Liver (tissue), 9 donors: ENCODE data around the gene PAK1IP1. TPM values are rescaled to one million over a fixed set of nuclear protein-coding genes. Genes with fewer than 3 reads are reported as not detected.

ENCODE experiments used
- DNase-seq: peaks from one replicate; pipeline ENCODE4 v3.0.0-alpha.2; 2017; ENCODE audit warnings: low spot score
- H3K27ac ChIP-seq, 2 donors: one replicate each; pipeline ENCODE4 v1.7.0; 2013; ENCODE audit warnings: inconsistent platforms in 2 of 2, low read length in 2 of 2, control low read depth in 1 of 2, low read depth in 1 of 2, mild to moderate bottlenecking in 1 of 2
- H3K27me3 ChIP-seq, 4 donors: one replicate each; pipeline versions ENCODE4 v1.6.1 to v1.7.0; 2013; ENCODE audit warnings: low read length in 3 of 4, inconsistent platforms in 1 of 4, mild to moderate bottlenecking in 1 of 4, moderate library complexity in 1 of 4; ENCODE audit not compliant: control insufficient read depth in 4 of 4, insufficient read depth in 4 of 4
- H3K36me3 ChIP-seq, 4 donors: one replicate each; pipeline versions ENCODE4 v1.6.1 to v1.7.0; 2013; ENCODE audit warnings: low read length in 3 of 4, mild to moderate bottlenecking in 3 of 4, low read depth in 1 of 4, moderate library complexity in 1 of 4; ENCODE audit not compliant: control insufficient read depth in 4 of 4, insufficient read depth in 3 of 4
- H3K4me1 ChIP-seq, 4 donors: one replicate each; pipeline versions ENCODE4 v1.6.1 to v1.7.0; 2013; ENCODE audit warnings: low read length in 3 of 4, mild to moderate bottlenecking in 3 of 4, moderate library complexity in 1 of 4; ENCODE audit not compliant: control insufficient read depth in 4 of 4, insufficient read depth in 4 of 4
- H3K4me3 ChIP-seq, 3 donors: one replicate each; pipeline versions ENCODE4 v1.6.1 to v1.7.0; 2013; ENCODE audit warnings: low read length in 3 of 3, control low read depth in 1 of 3, low read depth in 1 of 3, mild to moderate bottlenecking in 1 of 3
- H3K9ac ChIP-seq, 2 donors: one replicate each; pipeline ENCODE4 v1.7.0; 2013; ENCODE audit warnings: low read length in 2 of 2, mild to moderate bottlenecking in 2 of 2, moderate library complexity in 2 of 2, control low read depth in 1 of 2, low read depth in 1 of 2
- H3K9me3 ChIP-seq, 4 donors: one replicate each; pipeline versions ENCODE4 v1.6.1 to v1.7.0; 2013; ENCODE audit warnings: low read length in 3 of 4; ENCODE audit not compliant: control insufficient read depth in 4 of 4
- EGR1 ChIP-seq, 2 donors: IDR thresholded peaks; 2 replicates each; pipeline ENCODE4 v1.6.1; 2016 to 2018; ENCODE audit warnings: antibody characterized with exemption in 2 of 2, low read depth in 2 of 2
- FOXA2 ChIP-seq: IDR thresholded peaks from 2 replicates; pipeline ENCODE4 v1.6.1; 2016; ENCODE audit warnings: antibody characterized with exemption
- GABPA ChIP-seq, 2 donors: IDR thresholded peaks in 1 of 2; conservative IDR thresholded peaks in 1 of 2; 2 replicates each; pipeline ENCODE4 v1.6.1; 2016; ENCODE audit warnings: antibody characterized with exemption in 2 of 2, mild to moderate bottlenecking in 1 of 2, moderate library complexity in 1 of 2
- HNF4G ChIP-seq: IDR thresholded peaks from 2 replicates; pipeline ENCODE4 v1.6.1; 2016; ENCODE audit warnings: antibody characterized with exemption
- JUND ChIP-seq, 2 donors: IDR thresholded peaks; 2 replicates each; pipeline ENCODE4 v1.6.1; 2016; ENCODE audit warnings: antibody characterized with exemption in 2 of 2
- NR2F2 ChIP-seq: IDR thresholded peaks from 2 replicates; pipeline ENCODE4 v1.6.1; 2016; ENCODE audit warnings: antibody characterized with exemption
- RXRA ChIP-seq, 2 donors: IDR thresholded peaks; 2 replicates each; pipeline ENCODE4 v1.6.1; 2017 to 2018; ENCODE audit warnings: antibody characterized with exemption in 2 of 2, mild to moderate bottlenecking in 1 of 2
- SP1 ChIP-seq: IDR thresholded peaks from 2 replicates; pipeline ENCODE4 v1.6.1; 2018; ENCODE audit warnings: antibody characterized with exemption, mild to moderate bottlenecking
- TAF1 ChIP-seq: conservative IDR thresholded peaks from 2 replicates; pipeline ENCODE4 v1.6.1; 2016; ENCODE audit warnings: antibody characterized with exemption, mild to moderate bottlenecking
- WGBS: extraction: QIAGEN DNeasy Blood & Tissue Kit; methylation state at CpG from one replicate; pipeline ENCODE4 v1.1.7; 2013; 5-methylcytosine and 5-hydroxymethylcytosine counted together
- polyA plus RNA-seq, 2 donors: library from polyadenylated mRNA; stranded (reverse) in 1 of 2; unstranded in 1 of 2; fragments of 200-250 nt in 1 of 2; fragments of >200 nt in 1 of 2; fragmentation: Nextera tagmentation in 1 of 2; extraction: Ambion mirVana in 1 of 2; gene quantifications; one replicate each; pipeline versions ENCODE4 v1.2.1 to v1.2.3, GENCODE V29; 2013 to 2015
- total RNA-seq, 2 donors: library from RNA; depleted of rRNA; stranded (reverse); fragments of >200 nt; gene quantifications; one replicate each; pipeline ENCODE4 v1.2.3, GENCODE V29; 2014
- TF ChIP-seq, protein P1 (sequence below): IDR thresholded peaks from 2 replicates; pipeline ENCODE4 v1.6.1; 2016; ENCODE audit warnings: antibody characterized with exemption
- TF ChIP-seq, protein P2 (sequence below): IDR thresholded peaks from 2 replicates; pipeline ENCODE4 v1.6.1; 2016; ENCODE audit warnings: antibody characterized with exemption, mild to moderate bottlenecking
- TF ChIP-seq, protein P3 (sequence below): IDR thresholded peaks from 2 replicates; pipeline ENCODE4 v1.6.1; 2016; ENCODE audit warnings: antibody characterized with exemption
- TF ChIP-seq, protein P4 (sequence below): fragments of 150-350 bp; IDR thresholded peaks from 2 replicates; pipeline ENCODE4 v1.5.1; 2017; ENCODE audit warnings: improper control_type of control experiment, low read depth, low read length; ENCODE audit not compliant: missing input control
- donor health status: healthy.
- donor health status: healthy.
- donor health status: healthy.
- donor health status: healthy.
- donor health status: healthy.

Gene PAK1IP1
- total and polyA plus RNA-seq, 4 donors, result 6.0 to 10.8 (median 7.7) TPM

DNA sequence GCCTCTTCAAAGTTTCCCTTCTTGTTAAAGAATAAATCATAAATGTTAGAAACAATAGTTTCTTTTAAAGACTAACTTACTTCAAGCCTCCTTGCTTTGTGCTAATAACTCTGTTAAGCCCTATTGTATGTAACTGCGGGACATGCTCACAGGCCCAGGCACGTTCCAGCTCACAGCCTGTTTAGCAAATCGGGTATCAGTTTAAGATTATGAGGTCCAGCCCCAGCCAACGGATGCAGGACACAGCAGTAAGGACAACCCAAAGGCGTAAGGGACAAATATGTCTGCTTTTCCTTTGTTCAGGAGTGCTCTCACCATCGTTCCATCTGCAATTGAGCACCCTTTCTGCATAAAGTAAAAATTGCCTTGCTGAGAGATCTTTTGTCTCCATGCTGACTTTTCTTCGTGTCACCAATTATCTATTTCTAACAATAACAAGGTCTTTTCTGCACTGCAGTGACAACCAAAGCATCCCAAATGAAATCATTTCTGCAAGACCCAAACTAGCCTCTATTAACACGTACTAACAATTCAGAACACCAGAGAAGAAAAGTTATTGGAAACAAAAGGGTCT lies 1.7 kb upstream of the PAK1IP1 start:
- H3K9ac ChIP-seq, result no peak overlapping the region
- DNase-seq, result no peak

DNA sequence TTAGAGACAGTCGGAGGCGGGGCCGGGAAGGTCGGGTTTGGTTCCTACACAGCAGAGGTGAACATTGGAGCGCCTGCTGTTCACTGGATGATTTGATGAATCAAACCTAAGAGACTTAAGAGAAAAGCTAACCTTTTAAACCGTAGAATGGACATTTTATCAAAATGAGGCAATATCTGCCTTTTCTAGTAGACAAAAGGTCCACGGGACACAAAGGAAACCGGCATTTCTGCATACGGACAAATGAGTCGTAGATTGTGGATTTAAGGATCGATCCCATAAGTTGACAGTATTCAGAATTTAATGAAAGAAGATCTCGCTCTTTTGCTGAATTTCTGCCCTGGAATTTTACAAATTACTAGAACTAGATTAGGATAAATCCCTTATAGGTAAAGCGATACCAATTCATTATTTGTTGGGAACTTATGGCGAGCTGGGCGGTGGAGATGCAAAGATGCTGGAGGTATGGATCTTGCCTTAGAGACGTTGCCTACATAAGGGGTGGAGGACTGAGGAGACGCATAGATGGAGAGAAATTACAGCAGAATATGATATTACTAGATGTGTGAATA lies 400 bp downstream of the PAK1IP1 start:
- H3K9me3 ChIP-seq, result peaks cover 0 to 2% (median 0%) of the 10 kb centered on the region in 4 donors
- H3K36me3 ChIP-seq, result peaks cover 0 to 18% (median 5%) of the 10 kb centered on the region in 4 donors
- no peaks in the 10 kb centered on the region for H3K27me3 ChIP-seq
- no peak for TF ChIP-seq NR2F2
- TF ChIP-seq RXRA (IDR thresholded peaks at IDR 0.05), result no peak
- no peak for TF ChIP-seq FOXA2
- TF ChIP-seq, protein P1, sequence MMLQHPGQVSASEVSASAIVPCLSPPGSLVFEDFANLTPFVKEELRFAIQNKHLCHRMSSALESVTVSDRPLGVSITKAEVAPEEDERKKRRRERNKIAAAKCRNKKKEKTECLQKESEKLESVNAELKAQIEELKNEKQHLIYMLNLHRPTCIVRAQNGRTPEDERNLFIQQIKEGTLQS, result no peak
- TF ChIP-seq TAF1, result no peak
- TF ChIP-seq, protein P2, sequence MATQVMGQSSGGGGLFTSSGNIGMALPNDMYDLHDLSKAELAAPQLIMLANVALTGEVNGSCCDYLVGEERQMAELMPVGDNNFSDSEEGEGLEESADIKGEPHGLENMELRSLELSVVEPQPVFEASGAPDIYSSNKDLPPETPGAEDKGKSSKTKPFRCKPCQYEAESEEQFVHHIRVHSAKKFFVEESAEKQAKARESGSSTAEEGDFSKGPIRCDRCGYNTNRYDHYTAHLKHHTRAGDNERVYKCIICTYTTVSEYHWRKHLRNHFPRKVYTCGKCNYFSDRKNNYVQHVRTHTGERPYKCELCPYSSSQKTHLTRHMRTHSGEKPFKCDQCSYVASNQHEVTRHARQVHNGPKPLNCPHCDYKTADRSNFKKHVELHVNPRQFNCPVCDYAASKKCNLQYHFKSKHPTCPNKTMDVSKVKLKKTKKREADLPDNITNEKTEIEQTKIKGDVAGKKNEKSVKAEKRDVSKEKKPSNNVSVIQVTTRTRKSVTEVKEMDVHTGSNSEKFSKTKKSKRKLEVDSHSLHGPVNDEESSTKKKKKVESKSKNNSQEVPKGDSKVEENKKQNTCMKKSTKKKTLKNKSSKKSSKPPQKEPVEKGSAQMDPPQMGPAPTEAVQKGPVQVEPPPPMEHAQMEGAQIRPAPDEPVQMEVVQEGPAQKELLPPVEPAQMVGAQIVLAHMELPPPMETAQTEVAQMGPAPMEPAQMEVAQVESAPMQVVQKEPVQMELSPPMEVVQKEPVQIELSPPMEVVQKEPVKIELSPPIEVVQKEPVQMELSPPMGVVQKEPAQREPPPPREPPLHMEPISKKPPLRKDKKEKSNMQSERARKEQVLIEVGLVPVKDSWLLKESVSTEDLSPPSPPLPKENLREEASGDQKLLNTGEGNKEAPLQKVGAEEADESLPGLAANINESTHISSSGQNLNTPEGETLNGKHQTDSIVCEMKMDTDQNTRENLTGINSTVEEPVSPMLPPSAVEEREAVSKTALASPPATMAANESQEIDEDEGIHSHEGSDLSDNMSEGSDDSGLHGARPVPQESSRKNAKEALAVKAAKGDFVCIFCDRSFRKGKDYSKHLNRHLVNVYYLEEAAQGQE, result no peak
- TF ChIP-seq, protein P3, sequence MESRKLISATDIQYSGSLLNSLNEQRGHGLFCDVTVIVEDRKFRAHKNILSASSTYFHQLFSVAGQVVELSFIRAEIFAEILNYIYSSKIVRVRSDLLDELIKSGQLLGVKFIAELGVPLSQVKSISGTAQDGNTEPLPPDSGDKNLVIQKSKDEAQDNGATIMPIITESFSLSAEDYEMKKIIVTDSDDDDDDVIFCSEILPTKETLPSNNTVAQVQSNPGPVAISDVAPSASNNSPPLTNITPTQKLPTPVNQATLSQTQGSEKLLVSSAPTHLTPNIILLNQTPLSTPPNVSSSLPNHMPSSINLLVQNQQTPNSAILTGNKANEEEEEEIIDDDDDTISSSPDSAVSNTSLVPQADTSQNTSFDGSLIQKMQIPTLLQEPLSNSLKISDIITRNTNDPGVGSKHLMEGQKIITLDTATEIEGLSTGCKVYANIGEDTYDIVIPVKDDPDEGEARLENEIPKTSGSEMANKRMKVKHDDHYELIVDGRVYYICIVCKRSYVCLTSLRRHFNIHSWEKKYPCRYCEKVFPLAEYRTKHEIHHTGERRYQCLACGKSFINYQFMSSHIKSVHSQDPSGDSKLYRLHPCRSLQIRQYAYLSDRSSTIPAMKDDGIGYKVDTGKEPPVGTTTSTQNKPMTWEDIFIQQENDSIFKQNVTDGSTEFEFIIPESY, result no peak
- no peak for TF ChIP-seq GABPA (IDR thresholded peaks at IDR 0.05 in 1 of 2, conservative IDR thresholded peaks at IDR 0.05 in 1 of 2)
- no peak for TF ChIP-seq SP1
- peak overlapping the region; percentile 99 for H3K27ac ChIP-seq
- DNase-seq, result no peak
- H3K9ac ChIP-seq, result peak overlapping the region; percentile 96 to 99
- H3K4me1 ChIP-seq, result peaks cover 1 to 38% (median 22%) of the 10 kb centered on the region in 4 donors
- H3K4me3 ChIP-seq, result peak overlapping the region; percentile 57 to 100 (median 99)
- under 1% methylated on average over 17 of the region's 17 CpGs for WGBS

More for the DNA sequence above, 1.7 kb upstream of the PAK1IP1 start:
- Histone ChIP-seq H3K4me1 (peaks cover 1 to 39% (median 22%) of the 10 kb centered on the region in 4 donors), H3K27ac (no peak overlapping the region), H3K36me3 (peaks cover 0 to 4% (median 1%) of the 10 kb centered on the region in 4 donors), H3K27me3 (no peaks in the 10 kb centered on the region), H3K9me3 (peaks cover 0 to 2% (median 0%) of the 10 kb centered on the region in 4 donors), H3K4me3 (peak overlapping the region; percentile 57 to 100 (median 99))
- no peak for TF ChIP-seq RXRA (IDR thresholded peaks at IDR 0.05)
- TF ChIP-seq GABPA (IDR thresholded peaks at IDR 0.05 in 1 of 2, conservative IDR thresholded peaks at IDR 0.05 in 1 of 2), result no peak
- TF ChIP-seq, protein P1, result no peak
- no peak for TF ChIP-seq JUND (IDR thresholded peaks at IDR 0.05)
- TF ChIP-seq EGR1 (IDR thresholded peaks at IDR 0.05; ENCODE audit: low read depth in 2 of 2), result no peak
- TF ChIP-seq FOXA2, result no peak
- TF ChIP-seq, protein P3, result no peak
- TF ChIP-seq HNF4G, result no peak
- TF ChIP-seq, protein P4, sequence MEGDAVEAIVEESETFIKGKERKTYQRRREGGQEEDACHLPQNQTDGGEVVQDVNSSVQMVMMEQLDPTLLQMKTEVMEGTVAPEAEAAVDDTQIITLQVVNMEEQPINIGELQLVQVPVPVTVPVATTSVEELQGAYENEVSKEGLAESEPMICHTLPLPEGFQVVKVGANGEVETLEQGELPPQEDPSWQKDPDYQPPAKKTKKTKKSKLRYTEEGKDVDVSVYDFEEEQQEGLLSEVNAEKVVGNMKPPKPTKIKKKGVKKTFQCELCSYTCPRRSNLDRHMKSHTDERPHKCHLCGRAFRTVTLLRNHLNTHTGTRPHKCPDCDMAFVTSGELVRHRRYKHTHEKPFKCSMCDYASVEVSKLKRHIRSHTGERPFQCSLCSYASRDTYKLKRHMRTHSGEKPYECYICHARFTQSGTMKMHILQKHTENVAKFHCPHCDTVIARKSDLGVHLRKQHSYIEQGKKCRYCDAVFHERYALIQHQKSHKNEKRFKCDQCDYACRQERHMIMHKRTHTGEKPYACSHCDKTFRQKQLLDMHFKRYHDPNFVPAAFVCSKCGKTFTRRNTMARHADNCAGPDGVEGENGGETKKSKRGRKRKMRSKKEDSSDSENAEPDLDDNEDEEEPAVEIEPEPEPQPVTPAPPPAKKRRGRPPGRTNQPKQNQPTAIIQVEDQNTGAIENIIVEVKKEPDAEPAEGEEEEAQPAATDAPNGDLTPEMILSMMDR, result no peak
- 96% methylated on average over 8 of the region's 8 CpGs for whole genome bisulfite sequencing
